Stomach smooth muscle (tissue), 2 donors: ENCODE data around the gene ABCC5.
"Not testable (repeated sequence)": the region's sequence is repeated elsewhere in the genome, so short reads cannot be mapped to it uniquely, and the experiment has no call there.

Experiments used
- H3K27ac ChIP-seq: one replicate; pipeline ENCODE4 v1.7.0; 2013; ENCODE audit warnings: mild to moderate bottlenecking, low read length, inconsistent platforms
- H3K27me3 ChIP-seq, 2 donors: one replicate each; pipeline ENCODE4 v1.7.0; 2013; ENCODE audit warnings: low read length in 2 of 2; ENCODE audit not compliant: insufficient read depth in 2 of 2, control insufficient read depth in 1 of 2
- H3K36me3 ChIP-seq, 2 donors: one replicate each; pipeline ENCODE4 v1.7.0; 2013; ENCODE audit warnings: low read length in 2 of 2; ENCODE audit not compliant: control insufficient read depth in 2 of 2, insufficient read depth in 2 of 2
- H3K4me1 ChIP-seq: one replicate; pipeline ENCODE4 v1.7.0; 2013; ENCODE audit warnings: low read length; ENCODE audit not compliant: control insufficient read depth, insufficient read depth
- H3K4me3 ChIP-seq, 2 donors: one replicate each; pipeline ENCODE4 v1.7.0; 2013; ENCODE audit warnings: low read length in 2 of 2
- H3K9ac ChIP-seq, 2 donors: one replicate each; pipeline ENCODE4 v1.7.0; 2013; ENCODE audit warnings: low read length in 2 of 2, mild to moderate bottlenecking in 1 of 2
- H3K9me3 ChIP-seq, 2 donors: one replicate each; pipeline ENCODE4 v1.7.0; 2013; ENCODE audit warnings: low read length in 2 of 2; ENCODE audit not compliant: control insufficient read depth in 2 of 2
- donor health status: healthy.
- donor health status: Pancreatic carcinoma.

The ABCC5 gene

GRCh38 chr3:184038307-184038706, 20.6 kb upstream of the ABCC5 start:
- H3K27ac ChIP-seq, H3K9me3 ChIP-seq, H3K27me3 ChIP-seq, H3K4me3 ChIP-seq, H3K36me3 ChIP-seq, H3K9ac ChIP-seq, H3K4me1 ChIP-seq: not testable (repeated sequence)

DNA sequence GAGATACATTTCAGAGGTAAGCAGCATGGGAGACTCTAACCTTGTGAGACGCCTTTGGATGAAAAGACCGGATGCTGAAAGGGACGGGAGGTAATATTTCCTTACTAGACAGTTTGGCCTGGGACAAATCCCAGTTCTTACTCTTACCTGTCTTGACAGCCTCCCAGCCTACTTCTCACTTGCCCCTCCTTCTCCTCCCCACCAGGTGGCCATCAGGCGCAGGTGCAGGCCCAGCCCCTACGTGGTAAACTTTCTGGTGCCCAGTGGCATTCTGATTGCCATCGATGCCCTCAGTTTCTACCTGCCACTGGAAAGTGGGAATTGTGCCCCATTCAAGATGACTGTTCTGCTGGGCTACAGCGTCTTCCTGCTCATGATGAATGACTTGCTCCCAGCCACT, 20.1 kb upstream of the ABCC5 start:
- no peak overlapping the region for H3K9ac ChIP-seq
- H3K4me3 ChIP-seq, result no peak overlapping the region
- no peaks in the 10 kb centered on the region for H3K36me3 ChIP-seq
- no peaks in the 10 kb centered on the region for H3K27me3 ChIP-seq
- no peaks in the 10 kb centered on the region for H3K9me3 ChIP-seq
- H3K27ac ChIP-seq, result no peak overlapping the region
- no peaks in the 10 kb centered on the region for H3K4me1 ChIP-seq

DNA sequence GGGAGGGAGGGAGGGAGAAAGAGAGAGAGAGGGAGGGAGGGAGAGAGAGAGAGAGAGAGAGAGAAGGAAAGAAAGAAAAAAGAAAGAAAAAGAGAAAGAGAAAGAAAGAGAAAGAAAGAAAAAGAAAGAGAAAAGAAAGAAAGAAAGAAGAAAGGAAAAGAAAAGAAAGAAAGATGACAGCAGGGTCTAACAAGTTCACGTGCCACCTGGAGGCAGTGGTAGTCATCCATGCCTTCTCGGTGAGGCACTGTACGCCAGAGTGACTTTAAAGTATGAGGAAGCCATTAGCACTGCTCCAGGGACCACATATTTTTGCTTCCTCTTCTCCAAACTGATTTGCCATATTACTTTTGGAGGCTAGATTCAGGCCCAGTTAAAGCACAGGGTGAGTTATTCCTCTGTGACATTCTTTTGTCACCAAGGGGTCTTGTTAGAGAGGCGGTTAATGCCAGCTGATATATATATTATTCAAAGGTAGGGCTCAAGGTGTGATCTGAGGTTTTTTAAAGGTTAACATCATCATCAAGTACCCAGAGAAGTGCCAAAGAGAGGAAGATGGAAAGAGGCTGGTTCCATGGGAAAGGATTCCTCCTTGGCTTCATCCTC, 13.6 kb upstream of the ABCC5 start, which contains the start of gene HTR3D:
Gene HTR3D, plus strand, starts transcription at position 556 of the 606 bp plus-strand sequence. Its CDS starts 0 bp downstream, at position 556.
- H3K9ac ChIP-seq, result no peak within 1 kb of the TSS
- H3K36me3 ChIP-seq, result no peaks in the 10 kb centered on the region
- H3K27ac ChIP-seq, result no peak within 1 kb of the TSS
- H3K4me1 ChIP-seq, result no peaks in the 10 kb centered on the region
- H3K4me3 ChIP-seq, result no peak within 1 kb of the TSS
- no peaks in the 10 kb centered on the region for H3K9me3 ChIP-seq
- H3K27me3 ChIP-seq, result no peaks in the 10 kb centered on the region

- no peaks in the 10 kb centered on the region for H3K9me3 ChIP-seq
- no peak overlapping the region for H3K4me3 ChIP-seq
- H3K36me3 ChIP-seq, result no peaks in the 10 kb centered on the region
- no peak overlapping the region for H3K27ac ChIP-seq
- no peak overlapping the region for H3K9ac ChIP-seq
- H3K27me3 ChIP-seq, result no peaks in the 10 kb centered on the region
- H3K4me1 ChIP-seq, result no peaks in the 10 kb centered on the region
These were observed 12.9 kb upstream of the ABCC5 start for GRCh38 chr3:184030536-184030935.

DNA sequence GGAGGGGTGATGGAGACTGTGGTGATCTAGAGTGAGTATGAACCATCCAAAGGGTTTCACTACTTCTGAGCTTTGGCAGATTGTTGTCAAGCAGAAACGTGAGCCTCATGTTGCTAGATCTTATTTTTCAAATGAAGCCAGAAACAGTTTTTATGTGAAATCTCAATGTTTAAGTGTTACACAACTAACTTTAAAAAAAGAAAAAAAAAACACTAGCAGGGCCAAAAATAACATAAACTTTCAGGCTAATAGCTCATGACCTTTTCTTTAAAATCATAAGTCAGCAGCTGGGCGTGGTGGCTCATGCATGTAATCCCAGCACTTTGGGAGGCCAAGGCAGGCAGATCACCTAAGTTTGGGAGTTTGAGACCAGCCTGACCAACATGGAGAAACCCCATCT, 11.8 kb upstream of the ABCC5 start:
- no peak overlapping the region for H3K27ac ChIP-seq
- H3K9ac ChIP-seq, result no peak overlapping the region
- no peak overlapping the region for H3K4me3 ChIP-seq
- H3K4me1 ChIP-seq, result no peaks in the 10 kb centered on the region
- no peaks in the 10 kb centered on the region for H3K9me3 ChIP-seq
- no peaks in the 10 kb centered on the region for H3K36me3 ChIP-seq
- no peaks in the 10 kb centered on the region for H3K27me3 ChIP-seq

GRCh38 chr3:184028275-184028890, 10.7 kb upstream of the ABCC5 start:
- H3K36me3 ChIP-seq, H3K27ac ChIP-seq, H3K9me3 ChIP-seq, H3K4me1 ChIP-seq, H3K4me3 ChIP-seq, H3K9ac ChIP-seq, H3K27me3 ChIP-seq: not testable (repeated sequence)

DNA sequence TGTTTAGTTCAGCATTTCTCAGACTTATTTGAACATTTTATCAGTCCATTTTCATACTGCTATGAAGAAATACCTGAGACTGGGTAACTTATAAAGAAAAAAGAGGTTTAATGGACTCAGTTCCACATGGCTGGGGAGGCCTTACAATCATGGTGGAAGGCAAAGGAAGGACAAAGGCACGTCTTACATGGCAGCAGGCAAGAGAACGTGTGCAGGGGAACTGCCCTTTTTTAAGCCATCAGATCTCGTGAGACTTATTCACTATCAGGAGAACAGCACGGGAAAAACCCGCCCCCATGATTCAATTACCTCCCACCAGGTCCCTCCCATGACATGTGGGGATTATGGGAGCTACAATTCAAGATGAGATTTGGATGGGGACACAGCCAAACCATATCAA, 7.6 kb upstream of the ABCC5 start:
- not testable (repeated sequence) for H3K36me3 ChIP-seq, H3K9me3 ChIP-seq, H3K27me3 ChIP-seq, H3K4me1 ChIP-seq, H3K9ac ChIP-seq, H3K27ac ChIP-seq, H3K4me3 ChIP-seq

DNA sequence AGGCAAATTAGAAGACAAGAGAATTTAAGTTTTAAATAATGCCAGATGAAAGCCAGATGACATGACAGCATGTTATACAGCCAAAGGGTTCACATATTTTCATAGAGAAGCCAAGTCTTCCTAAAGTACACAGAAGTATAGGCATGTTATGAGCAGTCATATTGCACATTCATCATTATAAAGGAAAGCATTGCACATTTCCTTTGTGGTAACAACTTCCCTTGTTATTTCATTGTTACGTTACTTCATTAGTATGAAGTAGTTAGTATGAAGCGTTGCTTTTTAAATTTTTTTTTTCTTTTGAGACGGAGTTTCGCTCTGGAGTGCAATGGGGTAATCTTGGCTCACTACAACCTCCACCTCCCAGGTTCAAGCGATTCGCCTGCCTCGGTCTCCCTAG, 4.6 kb upstream of the ABCC5 start:
- Histone ChIP-seq H3K27ac (no peak overlapping the region), H3K36me3 (no peaks in the 10 kb centered on the region), H3K4me1 (peaks cover 4% of the 10 kb centered on the region), H3K9me3 (no peaks in the 10 kb centered on the region), H3K9ac (no peak overlapping the region), H3K27me3 (no peaks in the 10 kb centered on the region), H3K4me3 (no peak overlapping the region)

DNA sequence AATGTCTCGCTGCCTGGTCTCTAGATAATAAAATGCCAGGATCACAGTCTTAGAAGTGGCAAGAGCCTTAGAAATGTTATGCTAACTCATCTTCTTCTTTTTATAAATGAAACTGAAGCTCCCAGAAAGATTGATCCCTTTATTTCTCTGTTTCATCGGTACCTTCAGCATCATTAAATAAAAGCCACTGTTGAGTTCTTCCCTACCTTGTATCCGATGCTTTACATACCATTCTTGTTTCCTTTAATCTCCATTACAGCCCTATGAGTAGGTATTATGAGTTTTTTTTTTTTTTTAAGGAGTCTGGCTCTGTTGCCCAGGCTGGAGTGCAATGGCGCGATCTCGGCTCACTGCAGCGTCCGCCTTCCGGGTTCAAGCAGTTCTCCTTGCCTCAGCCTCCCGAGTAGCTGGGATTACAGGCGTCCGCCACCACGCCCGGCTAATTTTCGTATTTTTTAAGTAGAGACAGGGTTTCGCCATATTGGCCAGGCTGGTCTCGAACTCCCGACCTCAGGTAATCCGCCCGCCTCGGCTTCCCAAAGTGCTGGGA, 815 bp upstream of the ABCC5 start:
- H3K9me3 ChIP-seq, result no peaks in the 10 kb centered on the region
- H3K36me3 ChIP-seq, result no peaks in the 10 kb centered on the region
- peak overlapping the region; percentile 84 to 85 for H3K9ac ChIP-seq
- H3K4me3 ChIP-seq, result peak overlapping the region; percentile 92 to 99
- H3K4me1 ChIP-seq, result peaks cover 18% of the 10 kb centered on the region
- peak overlapping the region; percentile 55 for H3K27ac ChIP-seq
- no peaks in the 10 kb centered on the region for H3K27me3 ChIP-seq

DNA sequence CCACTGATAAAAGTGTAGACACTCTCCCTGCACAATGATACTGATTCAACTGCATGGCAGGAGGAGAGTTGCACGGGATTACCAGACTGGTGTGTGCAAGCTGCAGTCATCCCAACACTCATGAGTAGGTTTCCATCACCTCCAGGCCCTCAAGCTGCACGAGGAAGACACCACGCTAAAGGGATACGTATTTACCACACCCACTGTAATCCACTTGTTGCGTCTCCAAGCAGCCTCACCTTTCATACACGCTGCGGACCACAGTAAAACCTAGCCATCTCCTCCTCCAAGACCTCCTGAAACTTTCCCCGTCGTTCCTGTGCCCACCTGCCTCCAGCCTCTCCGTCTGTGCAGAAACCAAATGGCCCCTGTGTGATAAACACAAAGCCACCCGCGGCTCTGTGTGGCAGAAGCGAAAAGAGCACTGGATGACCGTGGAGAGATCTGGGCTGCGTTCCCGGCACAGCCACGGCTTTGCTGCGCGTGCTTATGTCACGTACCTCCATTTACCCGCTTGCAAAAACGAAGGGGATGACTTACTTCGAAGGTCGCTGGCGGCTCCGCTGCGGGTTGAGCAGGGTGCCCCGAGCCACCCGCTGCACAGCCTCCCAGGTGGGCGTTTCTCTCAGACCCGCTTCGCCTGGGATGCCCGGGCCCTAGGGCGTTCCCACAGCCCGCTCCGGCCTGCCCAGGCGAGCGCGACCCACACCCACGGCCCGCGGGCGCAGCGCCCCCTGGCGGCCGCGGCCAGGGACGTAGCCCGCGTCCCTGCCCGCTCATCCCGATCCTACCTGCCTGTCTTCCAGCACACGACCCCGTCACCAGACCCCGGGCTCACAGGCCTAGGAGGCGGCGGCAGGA, 643 bp downstream of the ABCC5 start:
- no peaks in the 10 kb centered on the region for H3K27me3 ChIP-seq
- H3K9me3 ChIP-seq, result no peaks in the 10 kb centered on the region
- H3K4me1 ChIP-seq, result peaks cover 18% of the 10 kb centered on the region
- peak overlapping the region; percentile 84 to 85 for H3K9ac ChIP-seq
- no peak overlapping the region for H3K27ac ChIP-seq
- H3K36me3 ChIP-seq, result no peaks in the 10 kb centered on the region
- H3K4me3 ChIP-seq, result peak overlapping the region; percentile 92 to 99
